Measurements from ENCODE around the gene ORM1. TPM values are rescaled to one million over a fixed set of nuclear protein-coding genes. Genes with fewer than 3 reads are reported as not detected.
"Not testable (repeated sequence)": the region's sequence is repeated elsewhere in the genome, so short reads cannot be mapped to it uniquely, and the experiment has no call there.

Gene ORM1
- total RNA-seq, 1 donor from 2014 or later: not detected

DNA sequence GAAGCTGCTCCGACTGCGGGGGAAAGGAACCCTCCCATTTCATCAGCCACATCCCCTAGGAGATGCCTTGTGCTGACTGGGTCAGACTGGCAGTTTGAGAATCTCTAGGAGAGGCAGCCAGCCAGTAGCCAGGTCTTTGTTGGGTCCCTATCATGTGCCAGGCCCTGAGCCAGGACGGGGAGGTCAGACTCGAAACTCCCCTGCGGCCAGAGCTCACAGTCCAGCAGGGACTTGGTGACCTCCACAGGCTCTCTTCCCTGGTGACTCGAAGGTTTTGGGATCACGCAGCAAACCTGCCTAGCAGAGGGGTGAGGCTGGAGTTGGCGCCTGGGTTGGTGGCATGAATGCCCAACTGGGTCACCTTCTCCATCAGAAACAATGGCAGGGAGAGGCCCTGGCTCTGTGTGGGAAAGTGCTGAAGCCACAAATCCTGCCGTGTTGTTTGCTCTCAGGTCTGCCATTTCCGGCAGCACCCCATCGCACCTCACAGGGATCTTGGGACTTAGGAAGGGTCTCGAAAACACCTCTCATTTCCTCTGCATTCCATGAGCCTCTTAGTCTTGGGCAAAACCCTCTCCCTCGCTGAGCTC lies 14.4 kb upstream of the ORM1 start:
- no peak for DNase-seq

DNA sequence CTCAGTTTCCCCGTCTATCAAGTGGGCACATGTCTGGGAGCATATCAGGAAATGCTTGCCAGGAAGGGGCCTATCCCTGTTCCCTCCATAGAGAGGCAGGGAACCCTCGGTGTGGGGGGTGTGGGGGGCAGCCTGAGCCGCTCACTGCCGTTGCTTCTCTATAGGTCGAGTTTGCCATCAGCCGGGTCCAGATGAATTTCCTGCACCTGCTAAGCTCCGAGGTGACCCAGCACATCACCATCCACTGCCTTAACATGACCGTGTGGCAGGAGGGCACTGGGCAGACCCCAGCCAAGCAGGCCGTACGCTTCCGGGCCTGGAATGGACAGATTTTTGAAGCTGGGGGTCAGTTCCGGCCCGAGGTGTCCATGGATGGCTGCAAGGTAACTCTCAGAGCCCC lies 13.8 kb upstream of the ORM1 start:
- no peak for DNase-seq

DNA sequence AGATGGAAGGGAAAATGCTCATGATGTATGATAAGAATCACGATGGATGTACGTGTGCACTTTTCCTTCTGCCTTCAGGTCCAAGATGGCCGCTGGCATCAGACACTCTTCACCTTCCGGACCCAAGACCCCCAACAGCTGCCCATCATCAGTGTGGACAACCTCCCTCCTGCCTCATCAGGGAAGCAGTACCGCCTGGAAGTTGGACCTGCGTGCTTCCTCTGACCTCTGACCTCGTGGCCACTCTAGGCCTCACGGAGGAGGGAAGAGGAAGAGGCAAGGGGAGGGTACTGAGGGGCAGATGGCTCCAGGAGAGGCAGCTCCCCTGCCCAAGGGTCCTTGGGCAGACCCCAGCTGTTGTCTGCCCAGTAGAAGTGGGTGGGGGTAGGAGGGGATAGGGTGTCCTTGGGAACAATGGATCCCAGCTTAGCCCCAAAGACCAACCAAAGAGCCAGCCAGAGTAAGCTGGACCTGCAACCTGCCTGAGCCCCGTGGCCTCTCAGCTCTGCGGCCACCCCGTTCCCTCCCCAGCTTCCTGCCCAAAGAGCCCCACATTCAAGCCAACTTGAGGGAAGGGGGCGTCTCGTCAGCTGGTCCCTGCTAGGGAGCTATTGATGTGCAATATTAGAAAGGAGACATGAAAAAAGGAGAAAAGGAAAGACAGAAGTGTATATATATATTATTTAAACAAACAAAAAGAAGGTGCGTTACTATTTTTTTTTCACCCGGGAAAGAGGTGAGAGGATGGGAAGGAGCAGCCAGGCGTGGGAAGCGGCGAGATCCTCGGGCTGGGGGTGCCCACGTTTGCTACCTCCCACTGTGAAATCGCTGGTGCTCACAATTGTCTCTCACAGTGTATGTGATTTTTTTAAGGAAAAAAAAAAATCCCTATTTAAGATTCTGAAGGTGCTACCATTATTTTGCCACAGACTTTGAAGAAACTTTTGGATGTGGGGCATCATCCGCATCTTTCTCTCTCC lies 12.1 kb upstream of the ORM1 start:
- DNase-seq: no peak

DNA sequence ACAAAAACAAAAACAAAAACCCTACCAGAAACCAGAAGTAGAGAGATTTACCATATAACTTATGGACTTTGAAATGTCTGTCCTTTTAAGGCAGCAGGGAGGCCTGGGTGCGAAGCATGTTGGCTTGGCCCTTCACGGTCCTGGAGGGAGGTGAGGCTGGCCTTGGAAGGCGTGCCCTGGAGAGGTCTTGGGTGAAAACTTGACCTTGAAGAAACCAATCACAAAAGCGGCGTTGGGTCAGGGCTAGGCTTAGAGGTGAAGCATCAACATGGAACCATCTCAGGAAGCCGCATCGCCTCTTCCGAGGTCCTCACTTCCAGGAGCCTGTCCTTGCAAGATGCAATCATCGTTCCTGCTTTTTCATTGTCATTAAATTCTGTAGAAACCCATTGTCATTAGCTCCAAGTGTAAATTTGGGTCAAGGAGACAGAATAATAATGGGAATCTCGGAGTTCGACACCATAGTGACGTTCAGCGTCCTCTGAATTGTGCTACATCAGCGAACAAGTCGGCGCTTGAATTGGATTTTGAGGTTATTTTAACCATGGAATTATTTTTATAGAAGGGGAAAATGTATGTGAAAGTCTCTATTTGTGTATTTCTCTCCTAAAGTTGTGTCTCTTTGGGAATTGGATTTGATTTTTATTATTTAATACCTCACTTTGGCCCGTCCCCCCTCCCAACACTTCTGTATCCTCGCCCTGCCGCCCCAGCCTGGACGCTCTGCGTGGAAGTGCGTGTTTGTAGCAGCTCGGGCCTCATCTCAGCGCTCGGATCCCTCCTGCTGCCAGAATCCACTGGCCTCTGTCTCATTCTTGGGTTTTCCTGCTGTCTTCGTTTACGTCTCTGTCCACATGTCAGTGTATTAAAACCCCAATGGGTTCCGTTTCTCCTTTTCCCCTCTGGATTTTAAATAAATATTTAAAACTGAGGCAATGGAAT lies 11.1 kb upstream of the ORM1 start:
- no peak for DNase-seq

DNA sequence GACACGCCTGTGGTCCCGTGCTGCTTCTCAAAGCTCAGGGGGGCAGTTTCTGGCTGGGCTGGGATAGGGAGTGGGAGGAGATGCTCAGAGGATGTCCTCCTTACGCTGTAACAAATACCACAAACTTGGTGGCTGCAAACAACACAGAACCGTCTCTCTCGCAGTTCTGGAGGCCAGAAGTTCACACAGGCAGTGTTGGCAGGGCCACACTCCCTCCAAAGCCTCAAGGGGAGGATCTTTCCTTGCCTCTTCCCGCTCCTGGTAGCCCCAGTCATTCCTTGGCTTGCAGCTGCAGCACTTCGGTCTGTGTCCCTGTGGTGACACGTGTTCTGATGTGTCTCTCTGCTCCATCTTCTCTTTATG lies 10.4 kb upstream of the ORM1 start:
- DNase-seq: no peak

DNA sequence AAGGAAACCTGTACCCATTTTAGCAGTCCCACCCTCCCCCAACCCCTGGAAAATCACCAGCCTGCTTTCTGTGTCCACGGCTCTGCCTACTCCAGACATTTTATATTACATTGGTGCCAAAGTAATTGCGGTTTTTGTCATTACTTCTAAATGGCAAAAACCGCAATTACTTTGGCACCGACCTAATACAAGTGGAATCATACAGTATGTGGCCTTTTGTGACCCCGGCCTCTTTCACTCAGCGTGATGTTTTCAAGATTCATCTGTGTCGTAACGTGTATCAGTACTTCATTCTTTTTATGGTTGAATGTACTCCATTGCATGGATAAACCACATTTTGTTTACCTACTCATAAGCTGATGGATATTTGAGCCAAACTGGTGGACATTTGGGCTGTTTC lies 9.7 kb upstream of the ORM1 start:
- no peak for DNase-seq

DNA sequence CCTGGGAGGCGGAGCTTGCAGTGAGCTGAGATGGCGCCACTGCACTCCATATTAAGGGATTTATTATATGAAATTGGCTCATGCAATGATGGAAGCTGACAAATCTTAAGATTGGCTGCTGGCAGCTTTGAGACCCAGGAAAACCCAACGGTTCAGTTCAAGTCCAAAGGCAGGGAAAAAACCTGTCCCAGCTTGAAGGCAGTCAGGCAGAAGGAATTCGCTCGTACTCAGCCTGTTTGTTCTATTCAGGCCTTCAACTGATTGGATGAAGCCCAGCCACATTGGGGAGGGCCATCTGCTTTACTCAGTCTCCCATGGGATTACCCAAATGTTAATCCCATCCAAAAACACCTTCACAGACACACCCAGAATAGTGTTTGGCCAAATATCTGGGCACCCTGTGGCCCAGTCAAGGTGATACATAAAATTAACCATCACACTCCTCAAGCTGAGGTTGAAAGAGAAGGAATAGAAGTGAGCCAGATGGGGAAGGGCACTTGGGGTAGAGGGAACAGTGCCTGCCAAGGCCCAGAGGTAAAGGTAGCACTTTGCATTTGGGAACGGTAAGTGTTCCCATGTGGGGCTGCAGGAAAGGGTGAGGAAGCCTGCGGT lies 8.5 kb upstream of the ORM1 start:
- DNase-seq: no peak

DNA sequence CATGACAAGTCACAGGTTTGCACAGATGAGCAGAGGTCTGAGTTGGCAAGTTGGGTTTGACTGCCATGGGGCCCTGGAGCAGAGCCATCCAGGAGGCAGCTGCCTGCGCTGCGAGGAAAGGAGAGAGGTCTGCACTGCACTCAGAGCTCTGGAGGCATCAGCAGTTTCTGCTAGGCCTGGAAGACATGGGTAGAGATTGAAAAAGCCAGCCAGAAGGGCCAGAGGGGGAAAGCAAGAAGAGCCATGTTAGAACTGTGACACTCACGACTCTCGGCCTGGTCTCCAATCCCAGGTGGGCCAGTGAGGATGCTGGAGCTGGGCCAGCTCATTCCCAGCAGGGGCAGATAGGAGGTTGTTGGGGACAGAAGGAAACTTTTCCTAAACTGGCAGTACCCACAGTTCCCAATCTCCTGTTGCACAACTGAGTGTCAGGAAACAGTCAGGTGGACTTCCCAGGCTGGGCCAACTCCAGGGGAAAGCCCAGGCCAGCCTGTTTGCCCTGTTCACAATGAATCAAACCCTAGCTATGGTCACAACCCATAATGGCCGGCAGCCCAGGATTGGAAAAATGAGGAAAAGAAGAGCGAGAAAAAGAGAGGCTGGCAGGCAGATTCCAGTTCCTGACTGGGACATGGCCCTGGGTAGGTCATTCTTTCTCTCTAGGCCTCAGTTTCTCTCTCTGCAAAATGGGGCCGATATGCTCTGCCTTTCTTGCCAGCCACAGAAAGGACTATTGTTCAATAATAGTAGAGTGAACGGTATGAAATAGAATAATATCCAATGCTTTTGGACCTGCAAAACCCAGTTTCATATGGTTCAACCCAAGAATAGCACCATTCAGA lies 7.8 kb upstream of the ORM1 start:
- no peak for DNase-seq

DNA sequence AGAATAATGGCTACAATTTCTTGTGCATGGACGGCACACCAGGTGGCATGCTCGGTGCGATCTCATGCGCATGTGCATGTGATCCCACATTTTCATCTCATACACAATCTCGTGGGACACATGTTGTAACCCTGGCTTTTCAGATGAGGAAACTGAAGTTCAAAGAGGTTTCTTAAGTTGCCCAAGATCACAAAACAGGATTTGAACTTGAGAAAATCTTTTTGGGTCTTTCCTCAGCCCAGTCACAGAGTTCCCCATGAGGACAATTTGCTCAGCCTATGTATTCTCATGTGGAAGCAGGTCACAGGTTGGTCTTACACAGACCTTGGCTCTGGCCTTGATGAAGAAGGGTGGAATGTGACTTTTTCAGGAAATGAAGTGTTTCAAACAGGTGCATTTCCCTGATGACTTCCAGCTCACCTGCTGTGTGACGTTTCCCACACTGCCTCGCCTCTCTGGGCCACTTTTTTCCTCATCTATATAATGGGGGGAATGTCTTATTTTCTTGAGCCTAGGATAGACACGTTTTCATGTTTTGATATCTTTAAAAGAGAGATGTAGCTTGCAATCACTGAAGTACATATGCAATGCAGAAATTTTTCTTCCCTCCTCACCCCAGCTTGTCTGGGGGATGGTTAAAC lies 7.1 kb upstream of the ORM1 start:
- DNase-seq: no peak

DNA sequence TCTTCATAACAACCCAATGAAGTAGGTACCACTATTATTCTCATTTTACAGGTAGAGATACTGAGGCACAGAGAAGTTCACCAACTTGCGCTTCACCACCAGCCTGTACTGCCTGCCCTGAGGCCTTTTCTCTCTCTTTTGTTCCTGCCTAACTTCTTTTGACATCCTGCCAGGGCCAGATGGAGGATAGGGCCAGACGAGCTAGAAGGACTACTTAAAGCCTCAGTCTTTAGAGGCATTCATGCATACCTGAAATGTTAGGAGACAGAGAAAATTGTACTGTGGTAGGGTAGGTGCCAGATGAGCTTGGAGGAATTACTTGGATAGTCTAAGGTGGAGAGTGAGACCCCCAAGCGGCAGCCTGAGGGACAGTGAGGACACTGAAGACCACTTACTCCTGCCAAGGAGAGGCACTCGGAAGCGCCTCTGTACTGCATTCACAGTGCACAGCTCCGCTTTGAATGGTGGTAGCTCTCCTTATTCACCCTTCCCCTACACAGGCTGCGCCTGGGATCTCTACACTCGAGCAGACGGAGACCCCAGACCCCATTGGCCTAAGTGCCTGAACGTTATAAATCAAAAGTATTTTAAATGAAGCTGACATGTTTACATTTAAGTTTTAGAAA lies 6.2 kb upstream of the ORM1 start:
- no peak for DNase-seq

DNA sequence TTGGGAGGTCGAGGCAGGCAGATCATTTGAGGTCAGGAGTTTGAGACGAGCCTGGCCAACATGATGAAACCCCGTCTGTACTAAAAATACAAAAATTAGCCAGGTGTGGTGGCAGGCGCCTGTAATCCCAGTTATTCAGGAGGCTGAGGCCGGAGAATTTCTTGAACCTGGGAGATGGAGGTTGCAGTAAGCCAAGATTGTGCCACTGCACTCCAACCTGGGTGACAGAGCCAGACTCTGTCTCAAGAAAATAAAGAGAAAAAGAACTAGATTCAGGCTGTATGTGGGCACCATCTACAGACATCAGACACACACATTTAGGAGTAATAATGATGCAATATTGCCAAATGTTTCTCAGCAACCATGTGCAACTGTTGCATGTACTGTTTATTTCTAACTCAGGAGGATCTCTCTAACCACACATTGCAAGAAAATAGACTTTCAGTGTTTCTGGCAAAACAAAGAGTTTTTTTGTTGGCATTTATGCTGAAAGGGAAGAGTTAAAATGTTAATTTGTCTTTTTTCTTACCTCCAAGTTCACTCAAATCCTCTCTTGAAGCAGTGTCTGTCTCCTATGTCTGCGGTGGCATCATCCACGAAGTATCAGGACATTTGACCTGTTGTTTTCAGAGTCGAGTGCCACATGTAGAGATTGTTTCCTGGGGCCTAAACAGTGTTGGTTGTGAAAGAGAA lies 5.1 kb upstream of the ORM1 start:
- no peak for DNase-seq

DNA sequence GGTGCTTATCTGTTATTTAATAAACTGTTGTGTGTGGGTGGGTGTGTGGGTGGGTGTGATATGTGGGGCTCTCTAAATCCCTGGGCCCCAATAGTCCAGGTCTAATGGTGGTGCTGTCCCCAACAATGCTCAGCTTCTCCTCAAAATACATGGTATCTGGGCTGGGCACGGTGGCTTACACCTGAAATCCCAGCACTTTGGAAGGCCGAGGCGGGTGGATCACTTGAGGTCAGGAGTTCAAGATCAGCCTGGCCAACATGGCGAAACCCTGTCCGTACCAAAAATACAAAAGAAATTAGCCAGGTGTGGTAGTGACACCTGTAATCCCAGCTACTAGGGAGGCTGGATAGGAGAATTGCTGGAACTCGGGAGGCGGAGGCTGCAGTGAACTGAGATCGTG lies 4.5 kb upstream of the ORM1 start:
- DNase-seq: no peak

DNA sequence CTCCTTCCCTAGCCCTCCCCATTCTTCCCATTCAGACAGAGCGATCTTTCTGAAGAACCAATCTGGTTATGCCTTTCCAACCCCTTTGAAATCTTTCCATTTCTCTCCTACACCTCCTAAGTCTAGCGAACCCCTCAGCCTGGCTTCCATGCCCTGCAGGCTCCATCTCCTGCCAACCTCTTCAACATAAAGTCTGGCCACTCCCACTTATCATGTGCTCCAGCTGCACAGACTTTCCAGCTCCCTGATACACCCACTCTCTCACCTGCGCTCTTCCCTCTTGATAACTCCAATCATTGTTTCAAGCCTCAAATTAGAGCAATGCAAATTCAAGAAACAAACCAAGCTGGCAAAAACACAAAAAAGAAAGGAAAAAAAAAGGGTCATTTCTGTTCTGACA lies 3.8 kb upstream of the ORM1 start:
- no peak for DNase-seq

DNA sequence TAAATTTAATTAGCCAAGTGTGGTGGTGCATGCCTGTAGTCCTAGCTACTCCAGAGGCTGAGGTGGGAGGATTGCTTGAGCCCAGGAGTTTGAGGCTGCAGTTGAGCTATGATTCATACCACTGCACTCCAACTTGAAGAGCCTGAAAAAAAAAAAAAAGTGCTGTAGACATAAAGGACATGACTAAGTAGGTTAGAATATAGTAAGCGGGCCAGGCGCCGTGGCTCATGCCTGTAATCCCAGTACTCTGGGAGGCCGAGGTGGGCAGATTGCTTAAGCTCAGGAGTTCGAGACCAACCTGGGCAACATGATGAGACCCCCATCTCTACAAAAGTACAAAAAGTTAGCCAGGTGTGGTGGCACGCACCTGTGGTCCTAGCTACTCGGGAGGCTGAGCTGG lies 2.2 kb upstream of the ORM1 start:
- peak; percentile 27 for DNase-seq

DNA sequence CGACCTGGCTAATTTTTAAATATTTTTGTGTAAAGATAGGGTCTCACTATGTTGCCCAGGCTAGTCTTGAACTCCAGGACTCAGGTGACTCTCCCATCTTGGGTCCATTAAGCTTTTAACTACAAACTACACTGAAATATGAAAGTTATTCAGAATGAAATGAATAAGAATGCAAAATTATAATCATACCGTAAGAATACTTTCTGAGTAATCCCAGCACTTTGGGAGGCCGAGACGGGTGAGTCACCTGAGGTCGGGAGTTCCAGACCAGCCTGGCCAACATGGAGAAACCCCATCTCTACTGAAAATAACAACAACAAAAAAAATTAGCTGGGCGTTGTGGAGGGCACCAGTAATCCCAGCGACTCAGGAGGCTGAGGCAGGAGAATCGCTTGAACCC lies 1.1 kb upstream of the ORM1 start:
- no peak for DNase-seq

DNA sequence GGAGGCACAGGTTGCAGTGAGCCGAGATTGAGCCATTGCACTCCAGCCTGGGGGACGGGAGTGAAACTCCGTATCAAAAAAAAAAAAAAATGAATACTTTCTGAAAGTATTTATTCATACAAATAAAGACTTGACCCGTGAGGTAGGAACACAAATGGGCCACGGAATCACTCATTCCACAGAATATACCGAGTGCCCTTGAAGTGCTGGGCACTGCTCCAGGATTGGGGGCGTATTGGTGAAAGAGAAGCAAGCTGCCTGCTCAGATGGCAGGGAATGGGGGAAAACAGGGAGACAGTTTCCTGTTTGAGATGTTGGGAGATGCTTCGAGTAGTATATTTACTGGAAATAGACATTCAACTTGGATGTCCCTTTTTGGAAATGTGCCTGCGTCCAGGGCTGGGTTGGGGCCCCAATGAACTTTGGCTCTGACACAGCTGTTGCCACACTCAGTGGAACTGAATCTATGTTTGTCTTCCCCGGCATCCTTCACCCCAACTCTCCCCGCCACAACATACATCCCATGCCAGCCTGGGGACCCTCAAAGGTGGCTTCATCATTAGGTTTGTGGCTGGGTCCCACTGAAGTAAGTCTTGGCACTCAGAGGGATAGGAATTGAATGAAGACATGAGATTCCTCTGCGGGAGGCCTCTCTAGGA lies 609 bp upstream of the ORM1 start:
- DNase-seq: not testable (repeated sequence)

DNA sequence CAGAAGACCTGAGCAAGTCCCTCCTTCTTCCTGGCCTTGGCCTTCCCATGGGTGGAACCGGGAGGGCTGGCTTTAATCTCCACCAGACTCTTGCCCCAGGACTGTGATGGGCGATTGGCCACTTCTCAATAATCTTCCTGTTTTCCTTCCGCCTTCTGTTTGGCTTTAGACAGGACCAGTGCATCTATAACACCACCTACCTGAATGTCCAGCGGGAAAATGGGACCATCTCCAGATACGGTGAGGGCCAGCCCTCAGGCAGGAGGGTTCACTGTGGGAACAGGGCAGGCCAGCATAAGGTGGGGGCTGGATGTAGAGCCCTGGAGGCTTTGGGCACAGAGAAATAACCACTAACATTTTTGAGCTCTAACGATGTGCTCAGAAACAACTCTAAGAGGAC lies 951 bp downstream of the ORM1 start:
- DNase-seq: not testable (repeated sequence)

DNA sequence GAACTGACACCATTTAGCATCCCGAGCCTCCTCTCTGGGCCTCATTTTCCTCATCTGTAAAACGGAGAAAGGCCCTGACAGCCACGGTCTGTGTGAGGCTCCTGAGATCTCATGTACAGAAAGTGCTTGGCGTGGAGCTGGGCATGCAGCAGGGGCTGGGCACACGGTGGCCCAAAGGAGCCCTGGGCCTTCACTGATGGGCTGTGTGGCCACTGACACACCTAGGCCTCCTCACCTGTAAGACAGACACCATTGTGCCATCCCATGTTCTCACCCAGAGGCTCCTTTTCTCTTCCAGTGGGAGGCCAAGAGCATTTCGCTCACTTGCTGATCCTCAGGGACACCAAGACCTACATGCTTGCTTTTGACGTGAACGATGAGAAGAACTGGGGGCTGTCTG lies 1.6 kb downstream of the ORM1 start:
- DNase-seq: no peak

DNA sequence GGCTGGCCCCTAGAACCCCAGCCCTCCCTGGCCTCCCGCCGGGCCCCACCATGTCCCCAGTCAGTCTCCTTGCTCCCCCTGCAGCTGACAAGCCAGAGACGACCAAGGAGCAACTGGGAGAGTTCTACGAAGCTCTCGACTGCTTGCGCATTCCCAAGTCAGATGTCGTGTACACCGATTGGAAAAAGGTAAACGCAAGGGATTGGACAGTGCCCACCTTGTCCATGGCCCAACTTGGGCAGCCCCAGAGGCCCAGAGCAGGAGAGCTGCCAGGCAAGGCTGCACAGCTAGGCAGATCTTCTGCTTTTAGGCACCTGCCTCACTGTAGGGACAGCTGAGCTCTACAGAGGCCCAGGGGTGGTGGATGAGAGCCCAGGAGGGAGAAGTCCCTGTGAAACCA lies 2.1 kb downstream of the ORM1 start:
- not testable (repeated sequence) for DNase-seq
